Stimulated activated naive CD4-positive, alpha-beta T cell treated with Interleukin-2 at 50 U/mL for 16 hours (primary cell): ENCODE data around the gene SNAI3.
A peak's percentile ranks its signal among the peaks of the same experiment; 100 is the strongest.

Experiments
- DNase-seq: peaks from one replicate; lab custom pipeline; 2025; lab: John Stamatoyannopoulos, UW

The SNAI3 gene

GRCh38 chr16:88721236-88721635 is 34.9 kb upstream of the SNAI3 start:
- no peak for DNase-seq

DNA sequence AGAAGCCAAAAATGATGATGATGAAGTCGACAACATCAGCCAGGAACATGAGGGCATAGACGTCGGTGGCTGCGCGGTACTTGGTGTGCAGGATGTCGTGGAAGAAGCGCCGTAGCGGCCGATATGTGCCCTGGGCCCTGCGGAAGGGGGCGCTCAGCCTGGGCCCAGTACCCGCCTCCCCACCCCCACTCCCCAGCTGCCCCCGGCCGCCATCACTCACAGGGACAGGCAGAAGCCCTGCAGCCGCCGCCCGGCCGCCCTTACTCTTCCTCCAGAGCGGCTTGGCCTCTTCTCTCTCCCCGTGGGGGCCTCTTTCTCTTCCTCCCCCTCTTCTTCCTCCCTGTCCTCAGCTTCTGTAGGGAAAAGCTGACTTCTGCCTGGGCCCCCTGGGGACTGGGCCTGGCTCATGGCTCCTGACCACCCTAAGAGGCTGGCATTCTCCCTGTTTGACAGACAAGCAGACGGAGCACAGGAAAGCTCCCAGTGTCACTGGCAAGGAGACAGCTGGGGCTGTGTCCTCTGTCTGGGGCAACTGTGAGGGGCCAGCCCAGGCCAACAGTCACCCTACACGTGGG is 34.2 kb upstream of the SNAI3 start:
- no peak for DNase-seq

DNA sequence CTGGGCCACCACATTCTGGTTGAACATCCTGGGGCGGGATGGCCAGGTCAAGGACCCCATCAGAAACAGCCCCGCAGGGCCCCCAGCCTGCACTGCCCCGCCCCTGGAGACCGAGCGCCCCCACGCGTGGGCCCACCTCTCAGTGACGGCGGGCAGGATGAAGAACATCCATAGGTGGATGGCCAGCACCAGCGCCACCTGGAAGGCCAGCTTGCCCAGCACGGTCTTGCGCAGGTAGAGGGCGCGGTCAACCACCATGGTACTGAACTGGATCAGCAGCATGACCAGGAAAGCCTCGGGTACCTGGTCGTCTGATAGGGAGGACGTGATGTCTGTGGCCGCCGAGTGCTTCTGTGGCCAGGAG is 33.6 kb upstream of the SNAI3 start:
- DNase-seq = no peak

DNA sequence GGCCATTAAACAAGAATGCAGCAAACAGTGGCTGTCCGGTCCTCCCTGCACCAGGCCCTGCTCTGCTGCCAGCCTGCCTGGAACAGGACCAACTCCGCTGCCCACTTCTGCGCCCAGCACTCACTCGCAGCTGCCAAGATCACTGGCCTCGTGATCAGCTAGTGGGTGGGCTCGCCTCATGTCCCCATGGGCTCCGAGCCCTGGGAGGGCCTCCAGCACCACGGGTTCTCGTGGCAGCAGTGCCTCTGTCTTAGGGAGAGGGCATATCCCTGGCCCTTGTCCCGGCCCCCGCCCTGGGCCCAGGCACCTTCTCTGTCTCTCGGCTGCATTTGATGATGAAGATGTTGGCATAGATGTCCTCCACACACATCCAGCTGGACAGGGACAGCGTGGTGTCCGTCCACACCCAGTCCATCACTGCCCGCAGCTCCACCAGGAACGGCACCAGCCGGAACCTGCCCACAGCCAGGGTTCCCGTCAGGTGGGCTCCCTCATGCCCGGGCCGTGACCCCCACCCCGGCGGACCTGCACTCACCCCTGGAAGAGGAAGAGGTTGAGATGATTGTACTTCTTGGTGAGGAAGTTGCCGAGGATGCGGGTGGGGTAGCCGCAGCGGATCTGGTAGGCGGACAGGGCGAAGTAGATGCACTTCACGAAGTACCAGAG is 33.1 kb upstream of the SNAI3 start:
- DNase-seq = no peak

- no peak for DNase-seq
These were observed 31.9 kb upstream of the SNAI3 start for GRCh38 chr16:88718178-88718577.

GRCh38 chr16:88716601-88717001 is 30.3 kb upstream of the SNAI3 start:
- no peak for DNase-seq

GRCh38 chr16:88716201-88716600 is 29.9 kb upstream of the SNAI3 start:
- DNase-seq = no peak

GRCh38 chr16:88715312-88716190 is 29.2 kb upstream of the SNAI3 start:
- DNase-seq = no peak

DNA sequence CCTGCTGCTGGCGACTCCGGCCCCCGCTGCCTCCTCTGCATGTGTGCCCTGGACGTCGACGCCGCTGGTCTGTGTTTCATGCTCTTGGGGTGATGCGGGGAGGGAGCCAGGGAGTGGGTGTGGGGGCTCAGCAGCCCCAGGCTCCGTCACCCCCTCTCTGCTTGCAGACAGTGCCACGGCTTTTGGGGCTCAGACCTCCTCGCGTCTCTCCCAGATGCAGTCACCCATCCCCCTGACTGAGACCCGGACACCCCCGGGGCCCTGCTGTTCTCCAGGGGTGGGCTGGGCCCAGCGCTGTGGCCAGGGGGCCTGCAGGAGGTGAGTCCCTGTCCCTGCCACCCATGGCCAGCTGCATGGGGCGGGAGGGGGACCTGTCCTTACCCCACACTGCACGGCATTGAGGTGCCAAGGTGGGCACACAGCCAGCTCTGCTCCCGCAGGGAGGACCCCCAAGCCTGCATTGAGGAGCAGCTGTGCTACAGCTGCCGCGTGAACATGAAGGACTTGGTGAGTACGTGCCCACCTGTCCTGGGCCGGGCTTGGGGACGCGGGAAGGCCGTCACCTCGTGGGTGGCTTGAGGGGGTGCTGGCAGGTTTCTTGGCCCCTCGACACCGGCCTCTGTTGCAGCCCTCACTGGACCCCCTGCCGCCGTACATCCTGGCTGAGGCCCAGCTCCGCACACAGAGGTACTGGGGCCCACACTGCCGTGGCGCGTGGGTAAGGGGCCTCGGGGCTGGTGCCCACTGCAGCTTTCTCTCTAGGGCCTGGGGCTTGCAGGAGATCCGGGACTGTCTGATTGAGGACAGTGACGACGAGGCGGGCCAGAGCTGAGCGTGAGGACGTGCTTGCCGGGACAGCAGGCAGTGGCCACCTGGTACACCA is 28.4 kb upstream of the SNAI3 start:
- no peak for DNase-seq

DNA sequence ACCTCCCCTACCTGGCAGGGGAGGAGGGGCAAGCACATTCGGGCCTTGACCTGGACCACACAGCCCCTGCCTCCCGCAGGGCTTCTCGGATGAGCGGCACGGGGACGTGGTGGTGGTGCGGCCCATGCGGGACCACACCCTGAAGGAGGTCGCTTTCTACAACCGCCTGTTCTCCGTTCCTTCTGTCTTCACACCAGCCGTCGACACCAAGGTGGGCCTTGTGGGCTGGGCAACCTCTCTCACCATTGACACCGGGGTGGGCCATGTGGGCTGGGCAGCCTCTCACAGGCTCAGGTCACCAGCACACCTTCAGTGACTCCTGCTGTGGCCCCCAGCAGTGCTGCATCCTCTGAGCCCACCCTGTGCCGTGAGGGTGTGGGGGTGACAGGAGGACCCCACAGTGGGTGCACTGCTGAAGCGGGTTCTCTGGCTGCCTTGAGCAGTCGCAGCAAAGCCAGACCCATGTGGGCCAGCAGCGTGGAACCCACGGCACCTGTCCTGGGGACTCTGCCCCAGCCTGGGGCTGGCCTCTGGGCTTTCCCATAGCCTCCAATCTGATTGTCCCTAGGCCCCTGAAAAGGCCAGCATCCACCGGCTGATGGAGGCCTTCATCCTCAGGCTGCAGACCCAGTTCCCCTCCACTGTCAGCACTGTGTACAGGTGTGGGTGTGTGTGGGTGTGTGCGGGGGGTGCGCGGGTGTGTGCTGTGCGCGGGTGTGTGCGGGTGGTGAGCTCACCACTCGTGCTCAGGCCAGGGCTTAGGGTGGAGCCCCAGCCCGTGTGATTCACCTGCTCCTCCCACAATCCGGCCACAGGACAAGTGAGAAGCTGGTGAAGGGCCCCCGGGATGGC is 27.5 kb upstream of the SNAI3 start:
- no peak for DNase-seq

- no peak for DNase-seq
These were observed 26.7 kb upstream of the SNAI3 start for GRCh38 chr16:88713054-88713453.

- DNase-seq = no peak
These were observed 26.2 kb upstream of the SNAI3 start for GRCh38 chr16:88712362-88712979.

- no peak for DNase-seq
These were observed 25.5 kb upstream of the SNAI3 start for GRCh38 chr16:88711750-88712340.

DNA sequence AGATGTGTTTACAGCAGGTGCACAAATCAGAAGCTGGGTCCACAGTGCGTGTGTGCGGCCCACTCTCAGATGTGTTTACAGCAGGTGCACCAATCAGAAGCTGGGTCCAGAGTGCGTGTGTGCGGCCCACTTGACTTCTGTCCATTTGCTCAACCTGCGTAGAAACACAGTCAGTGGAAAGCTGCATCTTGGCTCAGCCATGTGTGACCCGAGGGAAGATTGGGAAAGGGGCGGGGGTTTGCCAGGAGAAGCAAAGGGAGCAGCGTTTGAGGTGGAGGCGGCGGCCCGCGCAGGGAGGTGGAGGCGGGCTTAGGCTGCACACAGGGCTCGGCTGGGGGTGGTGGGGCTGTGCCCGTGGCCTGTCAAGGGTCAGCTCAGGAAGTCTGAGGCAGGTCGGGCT is 24.2 kb upstream of the SNAI3 start:
- no peak for DNase-seq

DNA sequence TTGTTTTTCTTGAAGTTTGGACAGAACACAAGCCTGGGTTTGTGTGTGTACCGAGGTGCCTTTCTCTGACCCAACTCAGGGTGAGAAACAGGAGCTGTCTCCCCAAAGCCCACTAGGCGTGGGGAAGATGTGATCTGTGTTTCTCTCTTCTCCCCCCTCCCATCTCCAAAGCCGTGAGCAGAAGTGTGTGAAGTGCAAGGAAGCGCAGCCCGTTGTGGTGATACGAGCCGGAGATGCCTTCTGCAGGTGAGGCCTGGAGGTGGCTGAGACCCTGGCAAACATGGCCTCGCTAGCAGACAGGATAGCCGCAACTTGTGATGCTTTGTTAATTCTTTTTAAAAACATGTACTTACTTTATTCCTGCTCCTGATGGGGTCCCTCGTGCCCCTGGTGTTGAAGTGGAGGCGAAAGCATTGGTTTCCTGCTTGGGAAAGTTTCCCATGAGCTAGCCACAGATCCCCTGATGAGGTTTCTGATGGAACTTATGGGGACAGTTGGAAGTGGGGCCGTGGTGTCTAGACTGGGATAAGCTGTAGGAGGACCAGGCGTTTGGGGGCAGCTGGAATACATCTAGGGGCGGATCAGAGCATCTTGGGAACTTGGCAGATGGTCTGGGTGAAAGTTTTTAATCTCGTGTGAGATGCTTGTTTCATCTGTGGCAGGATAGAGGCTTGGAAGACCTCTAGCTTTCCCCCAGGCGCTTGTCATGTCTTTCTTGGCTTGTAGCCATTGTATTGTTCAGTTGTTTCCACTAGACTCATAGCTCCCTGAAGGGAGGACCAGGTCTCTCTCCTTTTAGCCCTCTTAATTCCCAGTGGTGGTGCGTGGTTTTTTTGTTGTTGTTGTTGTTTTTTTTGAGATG is 20.9 kb upstream of the SNAI3 start:
- no peak for DNase-seq

DNA sequence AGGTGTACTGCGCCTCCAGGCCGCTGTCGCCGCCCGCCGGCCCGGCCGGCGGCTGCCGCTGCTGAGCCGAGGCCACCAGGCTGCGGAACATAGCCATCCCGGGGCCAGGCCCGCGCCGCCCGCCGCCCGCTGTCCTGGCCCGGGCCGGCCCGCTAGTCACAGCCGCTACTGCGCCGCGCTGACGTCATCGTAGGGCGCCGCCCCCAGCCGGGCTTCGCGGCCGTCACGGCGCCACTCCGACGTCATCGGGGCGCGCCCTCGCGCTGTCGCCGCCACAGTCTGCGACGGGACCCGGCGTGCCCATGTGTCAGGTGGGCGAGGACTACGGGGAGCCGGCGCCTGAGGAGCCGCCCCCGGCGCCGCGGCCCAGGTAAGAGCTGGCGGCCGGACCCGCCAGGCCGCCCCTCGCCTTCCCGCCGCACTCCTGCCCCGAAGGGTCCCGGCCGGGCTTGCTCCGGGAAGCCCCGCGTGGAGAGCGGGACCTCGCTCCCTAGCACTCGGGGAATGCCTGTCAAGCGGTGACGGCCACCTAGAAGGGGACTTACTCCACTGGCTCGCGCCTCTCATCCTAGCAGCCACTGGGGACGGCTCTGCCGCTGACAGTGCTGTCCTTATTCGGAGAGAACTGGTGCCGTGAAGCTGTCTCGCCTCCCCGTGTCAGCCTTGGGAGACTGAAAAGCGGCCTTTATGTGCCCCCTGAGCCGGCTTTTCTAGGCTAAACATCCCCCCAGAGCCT is 20.1 kb upstream of the SNAI3 start, which contains the start of the genes CTU2 and RNF166:
CTU2 (plus strand) TSS at position 275 of the 736 bp plus-strand sequence; CDS start at position 303, 28 bp downstream.
RNF166 (minus strand) TSS at position 180 of the 736 bp plus-strand sequence; CDS start at position 97, 83 bp downstream.
- DNase-seq = peak; percentile 88

GRCh38 chr16:88705801-88706228 is 19.5 kb upstream of the SNAI3 start:
- no peak for DNase-seq

GRCh38 chr16:88705076-88705684 is 18.9 kb upstream of the SNAI3 start:
- no peak for DNase-seq
